ENCODE measurements around the gene TOLLIP.
"Not testable (repeated sequence)": the region's sequence is repeated elsewhere in the genome, so short reads cannot be mapped to it uniquely, and the experiment has no call there.

Gene TOLLIP

GRCh38 chr11:1280116-1281035, 29.1 kb downstream of the TOLLIP start:
- FAIRE-seq = no peak

GRCh38 chr11:1279674-1280055, 29.8 kb downstream of the TOLLIP start:
- FAIRE-seq = no peak

- no peak for FAIRE-seq
Observed at GRCh38 chr11:1278766-1279673, 30.4 kb downstream of the TOLLIP start.

- no peak for FAIRE-seq
Observed at GRCh38 chr11:1277936-1278512, 31.4 kb downstream of the TOLLIP start.

- FAIRE-seq = no peak
Observed at GRCh38 chr11:1276866-1277615, 32.4 kb downstream of the TOLLIP start.

GRCh38 chr11:1276041-1276790, 33.2 kb downstream of the TOLLIP start:
- no peak for FAIRE-seq

- no peak for FAIRE-seq
Observed at GRCh38 chr11:1275021-1275420, 34.4 kb downstream of the TOLLIP start.

GRCh38 chr11:1274501-1274900, 34.9 kb downstream of the TOLLIP start:
- no peak for FAIRE-seq

GRCh38 chr11:1272531-1272930, 36.9 kb downstream of the TOLLIP start:
- no peak for FAIRE-seq

- FAIRE-seq = no peak
Observed at GRCh38 chr11:1271927-1272326, 37.5 kb downstream of the TOLLIP start.

- no peak for FAIRE-seq
Observed at GRCh38 chr11:1271406-1271805, 38.0 kb downstream of the TOLLIP start.

GRCh38 chr11:1271002-1271401, 38.4 kb downstream of the TOLLIP start:
- no peak for FAIRE-seq

GRCh38 chr11:1270476-1270875, 39.0 kb downstream of the TOLLIP start:
- FAIRE-seq = no peak

- FAIRE-seq = no peak
Observed at GRCh38 chr11:1269957-1270356, 39.5 kb downstream of the TOLLIP start.

GRCh38 chr11:1267441-1268100, 41.9 kb downstream of the TOLLIP start:
- FAIRE-seq = no peak

GRCh38 chr11:1266976-1267375, 42.5 kb downstream of the TOLLIP start:
- not testable (repeated sequence) for FAIRE-seq

- FAIRE-seq = not testable (repeated sequence)
Observed at GRCh38 chr11:1265480-1265879, 44.0 kb downstream of the TOLLIP start.

GRCh38 chr11:1264444-1264843, 45.0 kb downstream of the TOLLIP start:
- not testable (repeated sequence) for FAIRE-seq

GRCh38 chr11:1263010-1263409, 46.4 kb downstream of the TOLLIP start:
- no peak for FAIRE-seq

GRCh38 chr11:1262172-1263006, 47.0 kb downstream of the TOLLIP start:
- no peak for FAIRE-seq

All from colon (tissue), 2 donors.